ENCODE data around the gene PPIP5K1.
"Not testable (repeated sequence)": the region's sequence is repeated elsewhere in the genome, so short reads cannot be mapped to it uniquely, and the experiment has no call there.

The PPIP5K1 gene

GRCh38 chr15:43545426-43545825 is 44.6 kb downstream of the PPIP5K1 start:
- DNase-seq (ENCODE audit: low read depth in 2 of 2) = no peak

GRCh38 chr15:43544266-43544665 is 45.7 kb downstream of the PPIP5K1 start:
- no peak for DNase-seq (ENCODE audit: low read depth in 2 of 2)

- no peak for DNase-seq (ENCODE audit: low read depth in 2 of 2)
Measured at GRCh38 chr15:43541785-43542184, 48.2 kb downstream of the PPIP5K1 start.

DNA sequence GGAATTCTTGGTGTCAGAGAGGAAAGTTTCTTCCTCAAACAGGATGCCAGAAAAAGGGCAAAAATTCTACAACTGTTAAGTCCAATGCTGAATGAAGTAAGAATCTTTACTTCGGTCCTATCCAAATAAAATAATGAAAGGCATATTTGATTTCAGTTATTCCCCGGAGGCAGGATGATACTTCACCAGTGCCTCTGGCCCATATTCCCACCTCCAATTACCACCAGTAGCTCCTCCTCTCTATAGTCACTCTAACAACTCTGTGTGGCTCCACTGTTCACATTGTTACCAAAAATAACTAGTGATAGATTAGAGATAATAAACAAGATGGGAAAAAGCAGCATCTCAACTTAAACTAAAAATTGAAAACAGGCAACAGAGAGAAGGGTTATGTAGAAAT is 51.9 kb downstream of the PPIP5K1 start:
- DNase-seq (ENCODE audit: low read depth in 2 of 2) = no peak

GRCh38 chr15:43534897-43535296 is 55.1 kb downstream of the PPIP5K1 start:
- DNase-seq (ENCODE audit: low read depth in 2 of 2) = no peak

DNA sequence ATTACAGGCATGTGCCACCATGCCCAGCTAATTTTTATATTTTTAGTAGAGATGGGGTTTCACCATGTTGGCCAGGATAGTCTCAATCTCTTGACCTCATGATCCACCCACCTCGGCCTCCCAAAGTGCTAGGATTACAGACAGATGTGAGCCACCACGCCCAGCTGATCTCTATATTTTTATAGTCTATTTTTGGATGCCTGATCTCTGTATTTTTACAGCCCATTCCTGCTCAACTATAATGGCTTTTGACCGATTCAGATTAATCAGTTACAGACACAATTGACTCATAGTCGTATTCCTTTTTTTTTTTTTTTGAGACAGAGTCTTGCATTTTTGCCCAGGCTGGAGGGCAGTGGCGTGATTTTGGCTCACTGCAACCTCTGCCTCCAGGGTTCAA is 57.2 kb downstream of the PPIP5K1 start:
- DNase-seq (ENCODE audit: low read depth in 2 of 2) = not testable (repeated sequence)

DNA sequence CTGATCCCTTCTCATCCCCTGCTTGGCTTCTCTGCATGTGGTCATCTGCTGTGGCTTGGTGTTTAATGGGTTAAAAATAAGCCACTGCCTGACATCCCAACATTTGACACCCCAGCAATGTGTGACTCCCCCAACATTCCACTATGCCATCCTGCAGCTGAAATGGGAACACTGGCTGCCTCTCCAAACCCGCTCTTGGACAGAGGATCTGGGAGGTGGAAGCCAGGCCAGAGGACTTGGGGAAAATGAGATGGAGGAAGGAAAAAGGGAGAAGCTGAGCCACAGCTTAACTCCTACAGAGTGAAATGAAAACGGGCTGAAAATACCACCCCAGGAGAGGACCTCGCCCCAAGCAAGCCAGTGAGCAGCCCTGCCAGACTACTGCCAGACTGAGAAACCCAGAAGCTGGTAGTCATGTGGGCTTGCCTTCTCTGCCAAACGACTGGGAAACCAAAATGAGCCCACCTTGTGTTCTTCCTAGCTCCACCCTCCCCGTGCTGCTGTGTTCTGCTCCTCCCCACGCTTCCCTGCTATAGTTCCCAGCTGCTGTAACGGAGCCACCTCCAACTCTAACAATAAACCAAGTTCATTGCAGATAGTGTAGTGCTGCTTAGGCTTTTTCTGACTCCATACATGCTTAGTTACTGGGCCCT is 58.9 kb downstream of the PPIP5K1 start:
- no peak for DNase-seq (ENCODE audit: low read depth in 2 of 2)

DNA sequence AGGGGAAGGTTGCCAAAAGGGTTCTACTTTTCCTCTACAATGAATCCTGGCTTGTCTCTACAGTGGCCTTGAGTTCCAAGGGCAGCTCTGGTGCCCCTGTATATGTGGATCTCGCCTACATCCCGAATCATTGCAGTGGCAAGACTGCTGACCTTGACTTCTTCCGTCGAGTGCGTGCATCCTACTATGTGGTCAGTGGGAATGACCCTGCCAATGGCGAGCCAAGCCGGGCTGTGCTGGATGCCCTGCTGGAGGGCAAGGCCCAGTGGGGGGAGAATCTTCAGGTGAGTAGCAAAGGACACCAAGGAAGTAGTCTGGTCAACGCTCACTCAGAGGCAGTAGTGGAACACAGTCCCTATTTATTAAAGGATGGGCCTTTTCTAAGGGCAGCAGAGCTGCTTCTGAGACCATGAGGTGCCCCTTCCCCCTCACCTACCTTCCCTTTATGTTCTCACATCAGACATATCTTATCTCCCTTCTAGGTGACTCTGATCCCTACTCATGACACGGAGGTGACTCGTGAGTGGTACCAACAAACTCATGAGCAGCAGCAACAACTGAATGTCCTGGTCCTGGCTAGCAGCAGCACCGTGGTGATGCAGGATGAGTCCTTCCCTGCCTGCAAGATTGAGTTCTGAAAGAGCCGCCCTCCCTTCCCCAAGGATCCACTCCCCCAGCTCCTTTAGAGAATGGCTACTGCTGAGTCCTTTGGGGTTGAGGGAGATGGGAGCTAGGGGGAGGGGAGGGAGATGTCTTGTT is 60.2 kb downstream of the PPIP5K1 start:
- DNase-seq (ENCODE audit: low read depth in 2 of 2) = no peak

- no peak for DNase-seq (ENCODE audit: low read depth in 2 of 2)
Measured at GRCh38 chr15:43529141-43529540, 60.9 kb downstream of the PPIP5K1 start.

GRCh38 chr15:43528542-43529007 is 61.4 kb downstream of the PPIP5K1 start:
- DNase-seq (ENCODE audit: low read depth in 2 of 2) = no peak

- DNase-seq (ENCODE audit: low read depth in 2 of 2) = no peak
Measured at GRCh38 chr15:43527802-43528541, 62.0 kb downstream of the PPIP5K1 start.

DNA sequence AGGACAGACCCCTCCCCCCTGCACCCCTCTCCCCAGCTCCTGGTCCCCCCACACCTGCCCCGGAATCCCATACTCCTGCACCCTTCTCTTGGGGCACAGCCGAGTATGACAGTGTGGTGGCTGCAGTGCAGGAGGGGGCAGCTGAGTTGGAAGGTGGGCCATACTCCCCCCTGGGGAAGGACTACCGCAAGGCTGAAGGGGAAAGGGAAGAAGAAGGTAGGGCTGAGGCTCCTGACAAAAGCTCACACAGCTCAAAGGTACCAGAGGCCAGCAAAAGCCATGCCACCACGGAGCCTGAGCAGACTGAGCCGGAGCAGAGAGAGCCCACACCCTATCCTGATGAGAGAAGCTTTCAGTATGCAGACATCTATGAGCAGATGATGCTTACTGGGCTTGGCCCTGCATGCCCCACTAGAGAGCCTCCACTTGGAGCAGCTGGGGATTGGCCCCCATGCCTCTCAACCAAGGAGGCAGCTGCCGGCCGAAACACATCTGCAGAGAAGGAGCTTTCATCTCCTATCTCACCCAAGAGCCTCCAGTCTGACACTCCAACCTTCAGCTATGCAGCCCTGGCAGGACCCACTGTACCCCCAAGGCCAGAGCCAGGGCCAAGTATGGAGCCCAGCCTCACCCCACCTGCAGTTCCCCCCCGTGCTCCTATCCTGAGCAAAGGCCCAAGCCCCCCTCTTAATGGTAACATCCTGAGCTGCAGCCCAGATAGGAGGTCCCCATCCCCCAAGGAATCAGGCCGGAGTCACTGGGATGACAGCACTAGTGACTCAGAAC is 62.8 kb downstream of the PPIP5K1 start:
- no peak for DNase-seq (ENCODE audit: low read depth in 2 of 2)

- no peak for DNase-seq (ENCODE audit: low read depth in 2 of 2)
Measured at GRCh38 chr15:43526261-43526930, 63.6 kb downstream of the PPIP5K1 start.

- no peak for DNase-seq (ENCODE audit: low read depth in 2 of 2)
Measured at GRCh38 chr15:43525131-43525530, 64.9 kb downstream of the PPIP5K1 start.

GRCh38 chr15:43524254-43524845 is 65.7 kb downstream of the PPIP5K1 start:
- no peak for DNase-seq (ENCODE audit: low read depth in 2 of 2)

- DNase-seq (ENCODE audit: low read depth in 2 of 2) = no peak
Measured at GRCh38 chr15:43523646-43524045, 66.4 kb downstream of the PPIP5K1 start.

- DNase-seq (ENCODE audit: low read depth in 2 of 2) = no peak
Measured at GRCh38 chr15:43522247-43522646, 67.8 kb downstream of the PPIP5K1 start.

- DNase-seq (ENCODE audit: low read depth in 2 of 2) = no peak
Measured at GRCh38 chr15:43521419-43521818, 68.6 kb downstream of the PPIP5K1 start.

- DNase-seq (ENCODE audit: low read depth in 2 of 2) = no peak
Measured at GRCh38 chr15:43520138-43520537, 69.9 kb downstream of the PPIP5K1 start.

DNA sequence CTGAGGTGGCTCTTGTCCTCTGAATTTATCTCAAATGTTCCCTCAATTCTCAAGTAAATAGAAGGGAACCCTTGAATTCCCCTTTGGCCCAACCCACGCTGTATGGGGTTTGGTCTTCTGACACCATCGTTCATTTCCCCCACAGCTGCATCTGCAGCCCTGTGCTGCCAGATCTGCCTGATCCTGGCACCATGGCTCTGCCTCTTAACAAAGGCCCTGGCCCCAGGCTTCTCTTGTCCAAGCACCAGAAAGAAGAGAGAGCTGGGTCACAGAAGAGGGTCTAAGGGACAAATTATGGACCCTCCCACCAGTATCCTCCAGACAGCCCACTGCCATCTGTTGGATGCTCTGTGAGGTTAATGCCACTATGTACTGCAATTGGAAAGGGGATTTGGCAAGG is 70.8 kb downstream of the PPIP5K1 start:
- no peak for DNase-seq (ENCODE audit: low read depth in 2 of 2)

DNA sequence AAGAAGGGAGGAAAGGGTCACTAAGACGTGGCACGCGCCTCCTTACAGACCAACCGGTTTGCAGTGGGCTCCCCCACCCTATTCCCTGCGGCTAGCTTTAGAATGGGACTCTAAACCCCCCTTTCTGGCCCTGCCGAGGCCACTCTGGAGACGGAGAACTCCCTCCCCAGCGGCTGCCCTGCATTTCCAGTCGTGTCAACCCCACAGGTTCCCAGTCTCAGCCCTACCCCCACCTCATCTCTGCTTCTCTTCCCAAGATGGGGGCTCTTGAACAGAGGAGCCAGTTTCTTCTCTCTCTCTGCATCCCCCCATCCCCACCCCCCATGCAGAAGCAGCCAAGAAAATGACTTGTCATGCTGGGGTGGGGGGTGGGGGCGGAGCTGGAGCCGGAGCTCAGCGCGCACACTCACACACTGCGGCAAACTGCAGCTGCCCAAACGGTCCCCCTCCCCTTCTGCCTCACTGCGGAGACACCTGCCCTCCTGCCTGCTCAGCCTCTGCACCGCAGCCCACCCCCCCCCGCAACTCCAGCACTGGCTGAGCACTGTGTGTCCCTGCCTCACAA is 71.7 kb downstream of the PPIP5K1 start:
- DNase-seq (ENCODE audit: low read depth in 2 of 2) = no peak

All from stimulated activated CD4-positive, alpha-beta T cell treated with anti-CD3 and anti-CD28 coated beads, Interleukin-1b, Interleukin-23, amount 100 ng/mL, for 1 hour (primary cell).